IMR-90 (cell line): ENCODE data around the gene MAGI2. TPM values are rescaled to one million over a fixed set of nuclear protein-coding genes. Genes with fewer than 3 reads are reported as not detected.

Source experiments
- ATAC-seq: fragments of 200-7000 bp; cut with Tn5 transposase; 2 replicates; pipeline ENCODE4 v1.9.1; 2020; ENCODE audit warnings: low read depth, mild to moderate bottlenecking, moderate library complexity
- BruUV-seq: library from RNA; stranded (reverse); fragments of 400-500 nt; replicated peaks from 2 replicates; lab custom pipeline; 2021; lab: Mats Ljungman, UMichigan
- CTCF ChIA-PET: fragments of 300-600 bp; formaldehyde crosslinking; extraction: SDS; loops from one replicate; lab custom pipeline; 2021; ENCODE audit warnings: antibody characterized with exemption; lab: Yijun Ruan, JAX
- POLR2A ChIA-PET: fragments of 300-600 bp; sonication (Branson Sonifier 250); formaldehyde crosslinking; loops from one replicate; lab custom pipeline; 2022; ENCODE audit warnings: antibody characterized with exemption; ENCODE audit not compliant: unreplicated experiment; lab: Charles Lee
- DNase-seq: peaks from one replicate; pipeline ENCODE4 v3.0.0; 2013
- H2AFZ ChIP-seq: replicated peaks from 2 replicates; pipeline ENCODE3; 2013; ENCODE audit warnings: low read length, mild to moderate bottlenecking; ENCODE audit not compliant: poor library complexity
- H2AK5ac ChIP-seq: 2 replicates; pipeline ENCODE4 v1.6.1; 2013; ENCODE audit warnings: low read depth, low read length, inconsistent platforms
- H2AK9ac ChIP-seq: replicated peaks from 2 replicates; pipeline ENCODE3; 2013; ENCODE audit warnings: mild to moderate bottlenecking, low read depth, low read length, moderate library complexity; ENCODE audit not compliant: poor library complexity
- H2BK120ac ChIP-seq: 2 replicates; pipeline ENCODE4 v1.6.1; 2013; ENCODE audit warnings: low read depth, low read length, inconsistent platforms
- H2BK15ac ChIP-seq: 3 replicates; pipeline ENCODE4 v1.6.1; 2013; ENCODE audit warnings: low read depth, low read length, inconsistent platforms
- H2BK20ac ChIP-seq: 2 replicates; pipeline ENCODE4 v1.6.1; 2013; ENCODE audit warnings: low read depth, mild to moderate bottlenecking, inconsistent platforms, low read length, moderate library complexity
- H2BK5ac ChIP-seq: 2 replicates; pipeline ENCODE4 v1.6.1; 2013; ENCODE audit warnings: mild to moderate bottlenecking, low read depth, low read length, inconsistent platforms; ENCODE audit not compliant: poor library complexity, severe bottlenecking
- H3K14ac ChIP-seq: replicated peaks from 2 replicates; pipeline ENCODE4 v1.6.1; 2013; ENCODE audit warnings: low read depth, low read length, inconsistent platforms
- H3K18ac ChIP-seq: 2 replicates; pipeline ENCODE4 v1.6.1; 2013; ENCODE audit warnings: low read depth, low read length, control low read depth
- H3K23ac ChIP-seq: 2 replicates; pipeline ENCODE4 v1.6.1; 2013; ENCODE audit warnings: low read depth, low read length, inconsistent platforms
- H3K27ac ChIP-seq: 2 replicates; pipeline ENCODE4 v1.5.1; 2013; ENCODE audit warnings: mild to moderate bottlenecking, control low read depth, low read length; ENCODE audit not compliant: insufficient read depth
- H3K27me3 ChIP-seq: 2 replicates; pipeline ENCODE4 v1.6.1; 2013; ENCODE audit warnings: low read length; ENCODE audit not compliant: control insufficient read depth, insufficient read depth
- H3K36me3 ChIP-seq: 2 replicates; pipeline ENCODE4 v1.6.1; 2013; ENCODE audit warnings: low read length, mixed read lengths; ENCODE audit not compliant: control insufficient read depth, insufficient read depth
- H3K4ac ChIP-seq: 2 replicates; pipeline ENCODE4 v1.6.1; 2013; ENCODE audit warnings: low read depth, low read length, inconsistent platforms
- H3K4me1 ChIP-seq: 2 replicates; pipeline ENCODE4 v1.6.1; 2013; ENCODE audit warnings: low read length, mixed read lengths; ENCODE audit not compliant: control insufficient read depth, insufficient read depth
- H3K4me2 ChIP-seq: 2 replicates; pipeline ENCODE4 v1.6.1; 2013; ENCODE audit warnings: low read depth, mild to moderate bottlenecking, control low read depth, low read length, moderate library complexity
- H3K4me3 ChIP-seq: 2 replicates; pipeline ENCODE4 v1.5.1; 2013; ENCODE audit warnings: low read depth, mild to moderate bottlenecking, control low read depth, low read length, moderate library complexity; ENCODE audit not compliant: insufficient read depth
- H3K56ac ChIP-seq: 2 replicates; pipeline ENCODE4 v1.6.1; 2013; ENCODE audit warnings: low read length, inconsistent platforms; ENCODE audit not compliant: insufficient read depth; ENCODE audit errors: extremely low read depth
- H3K79me1 ChIP-seq, 2 experiments: 2 replicates each; pipeline ENCODE4 v1.6.1; 2013; ENCODE audit warnings: low read length in 2 of 2, inconsistent platforms in 1 of 2, low read depth in 1 of 2
- H3K9ac ChIP-seq: 2 replicates; pipeline ENCODE4 v1.6.1; 2013; ENCODE audit warnings: low read depth, low read length, control low read depth
- H3K9me1 ChIP-seq: 2 replicates; pipeline ENCODE4 v1.6.1; 2013; ENCODE audit warnings: low read length, inconsistent platforms; ENCODE audit not compliant: insufficient read depth
- H3K9me3 ChIP-seq: 2 replicates; pipeline ENCODE4 v1.6.1; 2013; ENCODE audit warnings: low read length; ENCODE audit not compliant: control insufficient read depth, insufficient read depth
- H4K20me1 ChIP-seq: 2 replicates; pipeline ENCODE4 v1.6.1; 2013; ENCODE audit warnings: low read length, inconsistent platforms; ENCODE audit not compliant: insufficient read depth
- H4K5ac ChIP-seq: 2 replicates; pipeline ENCODE4 v1.6.1; 2013; ENCODE audit warnings: mild to moderate bottlenecking, low read depth, low read length, control low read depth
- H4K8ac ChIP-seq, 2 experiments: 2 replicates each; pipeline ENCODE4 v1.6.1; 2013; ENCODE audit warnings: low read depth in 2 of 2, low read length in 2 of 2, control low read depth in 1 of 2, inconsistent platforms in 1 of 2
- H4K91ac ChIP-seq: 2 replicates; pipeline ENCODE4 v1.6.1; 2013; ENCODE audit warnings: low read depth, low read length, inconsistent platforms; ENCODE audit not compliant: insufficient read depth
- CTCF ChIP-seq: conservative IDR thresholded peaks from 2 replicates; pipeline ENCODE4 v1.5.1; 2012; ENCODE audit warnings: mild to moderate bottlenecking, low read depth, low read length, improper control_type of control experiment
- FOS ChIP-seq: fragments of 150-350 bp; IDR thresholded peaks from 2 replicates; pipeline ENCODE4 v1.6.1; 2016; ENCODE audit warnings: low read depth, low read length
- WGBS, 2 experiments: methylation state at CpG; one replicate each; pipeline versions ENCODE4 v1.1.5 to v1.1.7; 2013; ENCODE audit warnings: missing lambda C conversion rate in 2 of 2; ENCODE audit not compliant: insufficient read length in 1 of 2; ENCODE audit errors: extremely low coverage in 2 of 2; 5-methylcytosine and 5-hydroxymethylcytosine counted together
- dilution Hi-C: fragments of 300-500 bp; cut with HindIII; formaldehyde crosslinking; loops from one replicate; pipeline ENCODE4 v1.14.3; 2018; ENCODE audit warnings: low sequenced_read_pairs; ENCODE audit not compliant: unreplicated experiment
- in situ Hi-C: fragments of 300-500 bp; cut with MboI; formaldehyde crosslinking; loops from 3 replicates; pipeline ENCODE4 v1.14.3; 2019; ENCODE audit warnings: low sequenced_read_pairs, inconsistent platforms, mixed read lengths
- intact Hi-C: fragments of 100-400 bp; cut with micrococcal nuclease; formaldehyde crosslinking; loops from 2 replicates; pipeline ENCODE4 v1.10.0; 2022
- polyA plus RNA-seq, 3 experiments: library from polyadenylated mRNA; depleted of rRNA; stranded (reverse); fragments of >200 nt; gene quantifications; 2 replicates each; pipeline ENCODE4 v1.2.3, GENCODE V29; 2012; ENCODE audit warnings: low replicate concordance in 1 of 3
- total RNA-seq: library from RNA; depleted of rRNA; stranded (reverse); fragments of >200 nt; gene quantifications from 2 replicates; pipeline ENCODE4 v1.2.3, GENCODE V29; 2012
- TF ChIP-seq, protein P1 (sequence below): fragments of 150-350 bp; IDR thresholded peaks from 2 replicates; pipeline ENCODE4 v1.6.1; 2017; ENCODE audit warnings: mild to moderate bottlenecking, antibody characterized with exemption, low read length, low read depth

Gene MAGI2
- total and polyA plus RNA-seq, 2 of the 4 experiments (the other 2 are of a cell fraction), result 2.5 to 17.9 TPM

DNA sequence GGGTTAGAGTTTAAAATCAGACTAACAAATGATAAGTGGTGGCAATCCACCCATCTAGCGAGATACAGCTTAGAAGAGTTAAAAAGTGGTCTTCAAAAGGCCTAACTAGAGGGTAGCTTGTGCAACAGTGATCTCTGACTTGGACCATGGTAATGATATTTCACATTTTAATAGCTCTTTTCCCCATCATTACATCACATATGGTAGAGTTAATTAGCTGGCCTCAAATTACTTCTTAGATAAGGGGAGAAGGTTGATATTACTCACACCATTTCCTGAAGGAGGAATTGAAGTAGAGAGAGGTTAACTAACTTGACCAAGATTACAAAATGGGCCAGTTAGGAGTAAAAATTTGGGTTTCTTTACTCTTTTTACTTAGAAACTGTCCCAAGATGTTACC, 1431.3 kb downstream of the MAGI2 start:
- no peak overlapping the region for H3K4me2 ChIP-seq
- no peak overlapping the region for H2AK5ac ChIP-seq
- ATAC-seq (no peak), DNase-seq (no peak)
- no peak overlapping the region for H2BK5ac ChIP-seq
- no peak overlapping the region for H2BK20ac ChIP-seq
- no peak overlapping the region for H4K91ac ChIP-seq
- no peaks in the 10 kb centered on the region for H3K9me3 ChIP-seq
- in situ Hi-C loops, result no loop called here
- H4K8ac ChIP-seq, result no peak overlapping the region
- H3K27me3 ChIP-seq, result no peaks in the 10 kb centered on the region
- dilution Hi-C loops, result no loop called here
- H3K27ac ChIP-seq, result no peak overlapping the region
- no peak overlapping the region for H3K14ac ChIP-seq
- WGBS, 2 experiments, result no CpG with 5 or more reads among the region's 1 CpG
- H3K4ac ChIP-seq, result no peak overlapping the region
- ChIA-PET POLR2A (no interaction called here), CTCF (no interaction called here)
- no peak overlapping the region for H2BK120ac ChIP-seq
- peaks cover 0 to 13% of the 10 kb centered on the region in 2 experiments; a peak in 2 of 4 replicates for H3K79me1 ChIP-seq
- H3K36me3 ChIP-seq, result no peaks in the 10 kb centered on the region
- H3K9ac ChIP-seq, result no peak overlapping the region
- no peak overlapping the region for H4K5ac ChIP-seq
- H4K20me1 ChIP-seq, result no peaks in the 10 kb centered on the region
- no peak overlapping the region for H2AFZ ChIP-seq
- H2AK9ac ChIP-seq, result no peak overlapping the region
- peaks cover 5% of the 10 kb centered on the region for H3K4me1 ChIP-seq
- H3K18ac ChIP-seq, result no peak overlapping the region
- no TSS peak for BruUV-seq
- no peak overlapping the region for H3K56ac ChIP-seq
- TF ChIP-seq CTCF, result no peak
- TF ChIP-seq, protein P1, sequence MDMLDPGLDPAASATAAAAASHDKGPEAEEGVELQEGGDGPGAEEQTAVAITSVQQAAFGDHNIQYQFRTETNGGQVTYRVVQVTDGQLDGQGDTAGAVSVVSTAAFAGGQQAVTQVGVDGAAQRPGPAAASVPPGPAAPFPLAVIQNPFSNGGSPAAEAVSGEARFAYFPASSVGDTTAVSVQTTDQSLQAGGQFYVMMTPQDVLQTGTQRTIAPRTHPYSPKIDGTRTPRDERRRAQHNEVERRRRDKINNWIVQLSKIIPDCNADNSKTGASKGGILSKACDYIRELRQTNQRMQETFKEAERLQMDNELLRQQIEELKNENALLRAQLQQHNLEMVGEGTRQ, result no peak
- TF ChIP-seq FOS, result no peak
- H3K9me1 ChIP-seq, result no peaks in the 10 kb centered on the region; the same call in 1 of the 2 replicates
- H3K4me3 ChIP-seq, result no peak overlapping the region
- H3K23ac ChIP-seq, result no peak overlapping the region
- intact Hi-C loops, result loop anchor here (10.0 kb wide), 1 partner anchor 1253 kb away; no protein-coding TSS in a partner anchor
- no peak overlapping the region for H2BK15ac ChIP-seq
